OCI-LY1 (cell line): ENCODE results near the gene RAB40C.

ENCODE experiments used
- H2AFZ ChIP-seq: fragments of 200-600 bp; sonication (generic), shearing (Covaris generic); 2 replicates; pipeline ENCODE4 v1.6.0; 2014; ENCODE audit warnings: antibody characterized with exemption, mild to moderate bottlenecking, low read length
- H3F3A ChIP-seq: fragments of 200-600 bp; sonication (generic), shearing (Covaris generic); 2 replicates; pipeline ENCODE4 v1.6.0; 2014; ENCODE audit warnings: mild to moderate bottlenecking, antibody characterized with exemption, low read length, moderate library complexity; ENCODE audit not compliant: insufficient read depth
- H3K27ac ChIP-seq: fragments of 200-600 bp; sonication (generic); 2 replicates; pipeline ENCODE4 v1.5.1; 2014; ENCODE audit warnings: low read length, mixed run types, mild to moderate bottlenecking, low read depth; ENCODE audit not compliant: poor library complexity, severe bottlenecking
- H3K27me3 ChIP-seq: fragments of 200-600 bp; sonication (generic); 2 replicates; pipeline ENCODE4 v1.6.0; 2014; ENCODE audit warnings: antibody characterized with exemption, mild to moderate bottlenecking, low read length, moderate library complexity; ENCODE audit not compliant: insufficient read depth
- H3K36me3 ChIP-seq: fragments of 200-600 bp; sonication (generic); 2 replicates; pipeline ENCODE4 v1.6.1; 2014; ENCODE audit warnings: mild to moderate bottlenecking, antibody characterized with exemption, low read length, moderate library complexity, mixed read lengths; ENCODE audit not compliant: insufficient read depth
- H3K4me1 ChIP-seq: fragments of 200-600 bp; sonication (generic); 2 replicates; pipeline ENCODE4 v1.5.1; 2014; ENCODE audit warnings: mild to moderate bottlenecking, low read length, moderate library complexity; ENCODE audit not compliant: insufficient read depth, severe bottlenecking
- H3K4me2 ChIP-seq: fragments of 200-600 bp; sonication (generic), shearing (Covaris generic); 2 replicates; pipeline ENCODE4 v1.6.1; 2014; ENCODE audit warnings: low read length
- H3K4me3 ChIP-seq: fragments of 200-600 bp; sonication (generic); 2 replicates; pipeline ENCODE4 v1.5.1; 2014; ENCODE audit warnings: low read length, low read depth, mild to moderate bottlenecking, mixed read lengths; ENCODE audit not compliant: poor library complexity, severe bottlenecking
- H3K79me2 ChIP-seq: fragments of 200-600 bp; shearing (Covaris generic); 2 replicates; pipeline ENCODE4 v1.6.1; 2016; ENCODE audit warnings: mixed run types, low read length, mixed read lengths; ENCODE audit not compliant: insufficient read depth
- H3K9ac ChIP-seq: fragments of 200-600 bp; sonication (generic), shearing (Covaris generic); 2 replicates; pipeline ENCODE4 v1.6.1; 2014; ENCODE audit warnings: mild to moderate bottlenecking, low read length, mixed read lengths
- H3K9me2 ChIP-seq: fragments of 200-600 bp; sonication (generic), shearing (Covaris generic); 2 replicates; pipeline ENCODE4 v1.6.1; 2014; ENCODE audit warnings: low read depth, mild to moderate bottlenecking, low read length, mixed read lengths
- H3K9me3 ChIP-seq: fragments of 200-600 bp; shearing (Covaris generic); 2 replicates; pipeline ENCODE4 v1.6.1; 2014; ENCODE audit warnings: low read length, mixed read lengths
- H4K20me1 ChIP-seq: fragments of 200-600 bp; sonication (generic), shearing (Covaris generic); 2 replicates; pipeline ENCODE4 v1.6.0; 2016; ENCODE audit warnings: mild to moderate bottlenecking, low read length; ENCODE audit not compliant: insufficient read depth
- EZH2 ChIP-seq: fragments of 200-600 bp; sonication (generic), shearing (Covaris generic); IDR thresholded peaks from 2 replicates; pipeline ENCODE4 v1.8.0; 2017; ENCODE audit warnings: borderline replicate concordance, mixed run types, mild to moderate bottlenecking, antibody characterized with exemption, low read length, moderate library complexity, mixed read lengths
- TF ChIP-seq, protein P1 (sequence below): fragments of 200-600 bp; sonication (generic), shearing (Covaris generic); IDR thresholded peaks from 2 replicates; pipeline ENCODE4 v1.5.1; 2017; ENCODE audit warnings: mild to moderate bottlenecking, antibody characterized with exemption, low read length, moderate library complexity, mixed read lengths

The RAB40C gene

DNA sequence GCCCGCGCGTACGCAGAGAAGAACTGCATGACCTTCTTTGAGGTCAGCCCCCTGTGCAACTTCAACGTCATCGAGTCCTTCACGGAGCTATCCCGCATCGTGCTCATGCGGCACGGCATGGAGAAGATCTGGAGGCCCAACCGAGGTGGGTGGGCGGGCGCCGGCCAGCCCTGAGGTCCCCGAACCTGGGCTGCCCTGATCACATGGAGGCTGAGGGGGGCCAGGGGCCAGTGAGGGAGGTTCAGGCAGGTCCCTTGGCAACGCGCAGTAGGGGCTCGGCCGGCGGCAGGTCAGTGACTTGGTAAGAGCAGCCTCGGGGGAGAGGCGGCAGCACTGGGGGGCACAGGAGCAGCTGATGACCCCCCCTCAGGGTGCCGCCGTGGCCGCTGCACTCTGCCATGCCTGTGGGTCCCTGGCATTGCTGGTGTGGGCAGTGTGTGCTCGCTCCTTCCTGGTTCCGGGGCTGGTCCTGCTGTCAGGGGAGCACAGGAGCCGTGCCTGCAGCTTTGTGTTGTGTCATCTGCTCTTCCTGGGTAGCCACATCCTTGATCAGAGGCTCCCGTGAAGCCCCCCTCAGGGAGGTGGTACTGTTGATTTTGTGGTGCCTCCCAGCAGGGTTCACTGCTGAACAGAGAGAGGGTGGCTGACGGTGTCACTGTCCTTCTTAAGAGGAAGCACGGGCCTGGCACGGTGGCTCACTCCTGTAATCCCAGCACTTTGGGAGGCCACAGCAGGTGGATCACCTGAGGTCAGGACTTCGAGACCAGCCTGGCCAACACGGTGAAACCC is 36.3 kb downstream of the RAB40C start:
- no peak overlapping the region for H3K9ac ChIP-seq
- H3F3A ChIP-seq, result no peaks in the 10 kb centered on the region
- H2AFZ ChIP-seq, result no peak overlapping the region
- no peaks in the 10 kb centered on the region for H4K20me1 ChIP-seq
- no peak overlapping the region for H3K27ac ChIP-seq
- no peaks in the 10 kb centered on the region for H3K9me2 ChIP-seq
- no peaks in the 10 kb centered on the region for H3K9me3 ChIP-seq
- no peaks in the 10 kb centered on the region; the same call in 1 of the 2 replicates for H3K27me3 ChIP-seq
- H3K36me3 ChIP-seq, result no peaks in the 10 kb centered on the region
- no peak for TF ChIP-seq EZH2
- TF ChIP-seq, protein P1, sequence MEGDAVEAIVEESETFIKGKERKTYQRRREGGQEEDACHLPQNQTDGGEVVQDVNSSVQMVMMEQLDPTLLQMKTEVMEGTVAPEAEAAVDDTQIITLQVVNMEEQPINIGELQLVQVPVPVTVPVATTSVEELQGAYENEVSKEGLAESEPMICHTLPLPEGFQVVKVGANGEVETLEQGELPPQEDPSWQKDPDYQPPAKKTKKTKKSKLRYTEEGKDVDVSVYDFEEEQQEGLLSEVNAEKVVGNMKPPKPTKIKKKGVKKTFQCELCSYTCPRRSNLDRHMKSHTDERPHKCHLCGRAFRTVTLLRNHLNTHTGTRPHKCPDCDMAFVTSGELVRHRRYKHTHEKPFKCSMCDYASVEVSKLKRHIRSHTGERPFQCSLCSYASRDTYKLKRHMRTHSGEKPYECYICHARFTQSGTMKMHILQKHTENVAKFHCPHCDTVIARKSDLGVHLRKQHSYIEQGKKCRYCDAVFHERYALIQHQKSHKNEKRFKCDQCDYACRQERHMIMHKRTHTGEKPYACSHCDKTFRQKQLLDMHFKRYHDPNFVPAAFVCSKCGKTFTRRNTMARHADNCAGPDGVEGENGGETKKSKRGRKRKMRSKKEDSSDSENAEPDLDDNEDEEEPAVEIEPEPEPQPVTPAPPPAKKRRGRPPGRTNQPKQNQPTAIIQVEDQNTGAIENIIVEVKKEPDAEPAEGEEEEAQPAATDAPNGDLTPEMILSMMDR, result no peak
- H3K79me2 ChIP-seq, result no peaks in the 10 kb centered on the region
- H3K4me2 ChIP-seq, result no peak overlapping the region
- H3K4me3 ChIP-seq, result no peak overlapping the region
- peaks cover 9% of the 10 kb centered on the region for H3K4me1 ChIP-seq

DNA sequence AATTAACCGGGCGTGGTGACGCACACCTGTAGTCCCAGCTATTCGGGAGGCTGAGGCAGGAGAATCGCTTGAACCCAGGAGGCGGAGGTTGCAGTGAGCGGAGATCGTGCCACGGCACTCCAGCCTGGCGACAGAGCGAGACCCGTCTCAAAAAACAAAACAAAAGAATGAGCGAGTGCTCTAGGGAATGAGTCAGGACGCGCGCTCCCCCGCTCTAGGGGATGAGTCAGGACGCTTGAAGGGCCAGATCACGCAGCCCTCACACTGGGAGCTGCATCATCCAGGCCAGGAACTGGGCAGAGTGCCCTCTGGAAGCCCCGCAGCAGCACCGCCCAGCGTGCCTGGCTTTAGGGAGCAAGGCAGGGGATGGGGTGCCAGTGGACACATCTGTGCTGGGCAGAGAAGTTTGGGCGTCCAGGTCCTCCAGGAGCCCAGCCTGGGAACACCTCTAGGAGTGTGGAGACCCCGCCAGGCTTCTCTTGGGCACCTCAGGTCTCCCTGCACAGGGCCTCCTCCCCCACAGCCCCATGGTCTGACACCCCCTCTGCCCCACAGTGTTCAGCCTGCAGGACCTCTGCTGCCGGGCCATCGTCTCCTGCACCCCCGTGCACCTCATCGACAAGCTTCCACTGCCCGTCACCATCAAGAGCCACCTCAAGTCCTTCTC is 37.1 kb downstream of the RAB40C start:
- Histone ChIP-seq H2AFZ (no peak overlapping the region), H3K4me1 (peaks cover 1% of the 10 kb centered on the region), H3K4me3 (no peak overlapping the region), H3K36me3 (no peaks in the 10 kb centered on the region), H3F3A (no peaks in the 10 kb centered on the region), H3K9ac (no peak overlapping the region), H3K9me3 (no peaks in the 10 kb centered on the region), H3K27ac (no peak overlapping the region), H4K20me1 (no peaks in the 10 kb centered on the region), H3K4me2 (no peak overlapping the region), H3K9me2 (no peaks in the 10 kb centered on the region), H3K27me3 (no peaks in the 10 kb centered on the region; the same call in 1 of the 2 replicates), H3K79me2 (no peaks in the 10 kb centered on the region)
- TF ChIP-seq, protein P1, result no peak
- no peak for TF ChIP-seq EZH2

DNA sequence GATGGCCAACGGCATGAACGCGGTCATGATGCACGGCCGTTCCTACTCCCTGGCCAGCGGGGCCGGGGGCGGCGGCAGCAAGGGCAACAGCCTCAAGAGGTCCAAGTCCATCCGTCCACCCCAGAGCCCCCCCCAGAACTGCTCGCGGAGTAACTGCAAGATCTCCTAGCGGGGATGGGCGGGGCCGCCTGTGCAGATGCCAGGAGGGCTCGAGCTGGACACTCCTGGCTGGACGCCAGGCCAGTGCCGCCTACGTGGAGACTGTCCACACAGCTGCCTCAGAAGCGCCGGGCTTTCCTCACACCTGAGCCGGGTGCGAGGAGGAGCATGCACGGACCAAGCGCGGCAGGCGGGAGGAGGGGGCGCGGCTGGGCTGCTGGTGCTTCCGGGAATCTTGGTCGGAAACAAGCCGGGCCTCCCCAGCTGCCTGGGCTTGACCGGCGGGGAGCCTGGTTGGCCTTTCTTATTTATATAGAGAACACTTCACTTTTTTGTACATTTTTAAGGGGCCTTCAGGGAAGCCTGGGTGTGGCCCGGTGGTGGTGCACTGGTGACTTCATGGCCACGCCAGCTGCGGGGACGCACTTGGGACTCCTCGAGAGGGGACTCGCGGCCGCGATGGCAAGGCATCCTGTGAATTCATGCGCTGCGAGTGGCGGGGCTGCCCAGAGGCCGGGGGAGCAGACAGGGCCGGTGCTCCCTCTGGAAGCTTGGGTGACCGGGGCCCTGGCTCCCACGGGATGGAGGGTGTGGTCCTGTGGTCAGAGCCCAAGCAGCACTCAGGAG is 37.8 kb downstream of the RAB40C start:
- no peaks in the 10 kb centered on the region for H3K4me1 ChIP-seq
- H2AFZ ChIP-seq, result no peak overlapping the region
- no peaks in the 10 kb centered on the region for H3F3A ChIP-seq
- H3K9me3 ChIP-seq, result no peaks in the 10 kb centered on the region
- no peaks in the 10 kb centered on the region for H4K20me1 ChIP-seq
- TF ChIP-seq, protein P1, result no peak
- no peak for TF ChIP-seq EZH2
- no peak overlapping the region for H3K4me3 ChIP-seq
- H3K27ac ChIP-seq, result no peak overlapping the region
- no peaks in the 10 kb centered on the region; the same call in 1 of the 2 replicates for H3K27me3 ChIP-seq
- no peaks in the 10 kb centered on the region for H3K9me2 ChIP-seq
- no peak overlapping the region for H3K4me2 ChIP-seq
- no peaks in the 10 kb centered on the region for H3K79me2 ChIP-seq
- H3K9ac ChIP-seq, result no peak overlapping the region
- no peaks in the 10 kb centered on the region for H3K36me3 ChIP-seq
